ENCODE data around the gene RBM19. TPM values are rescaled to one million over a fixed set of nuclear protein-coding genes. Genes with fewer than 3 reads are reported as not detected.

The RBM19 gene
- total and polyA plus RNA-seq, 2 of the 4 experiments (the other 2 are of a cell fraction) = 18.7 to 19.2 TPM

DNA sequence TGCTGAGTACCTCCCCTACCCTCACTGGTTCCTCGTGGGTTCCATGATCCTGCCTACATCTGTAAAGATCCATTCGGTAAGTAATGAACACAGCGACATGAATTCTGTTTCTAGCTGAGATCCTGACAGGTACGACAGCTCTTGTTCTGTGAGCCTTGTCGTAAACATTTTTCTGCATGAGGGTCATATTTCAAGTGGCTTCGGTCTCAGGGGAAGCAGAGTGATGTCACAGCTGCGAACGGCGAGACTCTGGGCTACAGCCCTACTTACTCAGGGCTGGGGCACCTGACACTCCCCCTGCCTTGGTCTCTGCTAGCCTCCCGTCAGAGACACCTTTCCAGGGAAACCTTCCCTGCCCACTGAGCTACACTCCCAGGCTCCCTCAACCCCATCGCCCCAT lies 85.8 kb downstream of the RBM19 start:
- H3K4me2 ChIP-seq (ENCODE audit: low read depth, low read length) = no peak overlapping the region
- H3K9me1 ChIP-seq (ENCODE audit: insufficient read depth, low read length) = peaks cover 13% of the 10 kb centered on the region
- H3K18ac ChIP-seq (ENCODE audit: low read depth, low read length) = no peak overlapping the region
- H3K27ac ChIP-seq (ENCODE audit: insufficient read depth, low read length) = no peak overlapping the region
- H4K8ac ChIP-seq (ENCODE audit: low read depth in 2 of 2, low read length in 2 of 2) = no peak overlapping the region
- peaks cover 2% of the 10 kb centered on the region; the same call in 1 of the 2 replicates for H3K36me3 ChIP-seq (ENCODE audit: control insufficient read depth, insufficient read depth, low read length)
- H2BK20ac ChIP-seq (ENCODE audit: low read depth, low read length) = no peak overlapping the region
- no peak overlapping the region for H2BK5ac ChIP-seq (ENCODE audit: low read depth, low read length, poor library complexity, severe bottlenecking)
- no peak overlapping the region for H3K56ac ChIP-seq (ENCODE audit: extremely low read depth, insufficient read depth, low read length)
- no peak overlapping the region for H2AFZ ChIP-seq (replicated peaks; ENCODE audit: low read length, poor library complexity)
- intact Hi-C loops (cut with micrococcal nuclease) = no loop called here
- H3K9ac ChIP-seq (ENCODE audit: low read depth, low read length) = no peak overlapping the region
- peaks cover 2% of the 10 kb centered on the region; the same call in 1 of the 2 replicates for H3K9me3 ChIP-seq (ENCODE audit: control insufficient read depth, insufficient read depth, low read length)
- no peak overlapping the region for H4K91ac ChIP-seq (ENCODE audit: insufficient read depth, low read depth, low read length)
- no peaks in the 10 kb centered on the region for H3K79me1 ChIP-seq (ENCODE audit: low read depth in 1 of 2, low read length in 2 of 2)
- H3K4me3 ChIP-seq (ENCODE audit: insufficient read depth, low read depth, low read length) = no peak overlapping the region
- H3K23ac ChIP-seq (ENCODE audit: low read depth, low read length) = no peak overlapping the region
- H2BK15ac ChIP-seq (ENCODE audit: low read depth, low read length) = no peak overlapping the region
- H3K27me3 ChIP-seq (ENCODE audit: control insufficient read depth, insufficient read depth, low read length) = no peaks in the 10 kb centered on the region
- H2AK9ac ChIP-seq (replicated peaks; ENCODE audit: low read depth, low read length, poor library complexity) = no peak overlapping the region
- 79% methylated on average over 9 of the region's 11 CpGs; no CpG with 5 or more reads in 1 of the 2 experiments for WGBS, 2 experiments (ENCODE audit: extremely low coverage in 2 of 2, insufficient read length in 1 of 2)
- no peak overlapping the region for H2AK5ac ChIP-seq (ENCODE audit: low read depth, low read length)
- BruUV-seq (replicated peaks) = no TSS peak
- H2BK120ac ChIP-seq (ENCODE audit: low read depth, low read length) = no peak overlapping the region
- dilution Hi-C loops (cut with HindIII; ENCODE audit: low sequenced_read_pairs, unreplicated experiment) = no loop called here
- ChIA-PET POLR2A (ENCODE audit: unreplicated experiment) (no interaction called here), CTCF (no interaction called here)
- H4K5ac ChIP-seq (ENCODE audit: low read depth, low read length) = no peak overlapping the region
- DNase-seq (no peak), ATAC-seq (ENCODE audit: low read depth) (no peak)
- in situ Hi-C loops (cut with MboI; ENCODE audit: low sequenced_read_pairs) = no loop called here
- no peaks in the 10 kb centered on the region for H4K20me1 ChIP-seq (ENCODE audit: insufficient read depth, low read length)
- peaks cover 7% of the 10 kb centered on the region for H3K4me1 ChIP-seq (ENCODE audit: control insufficient read depth, insufficient read depth, low read length)
- no peak overlapping the region for H3K4ac ChIP-seq (ENCODE audit: low read depth, low read length)
- TF ChIP-seq, protein P1, sequence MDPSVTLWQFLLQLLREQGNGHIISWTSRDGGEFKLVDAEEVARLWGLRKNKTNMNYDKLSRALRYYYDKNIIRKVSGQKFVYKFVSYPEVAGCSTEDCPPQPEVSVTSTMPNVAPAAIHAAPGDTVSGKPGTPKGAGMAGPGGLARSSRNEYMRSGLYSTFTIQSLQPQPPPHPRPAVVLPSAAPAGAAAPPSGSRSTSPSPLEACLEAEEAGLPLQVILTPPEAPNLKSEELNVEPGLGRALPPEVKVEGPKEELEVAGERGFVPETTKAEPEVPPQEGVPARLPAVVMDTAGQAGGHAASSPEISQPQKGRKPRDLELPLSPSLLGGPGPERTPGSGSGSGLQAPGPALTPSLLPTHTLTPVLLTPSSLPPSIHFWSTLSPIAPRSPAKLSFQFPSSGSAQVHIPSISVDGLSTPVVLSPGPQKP (IDR thresholded peaks at IDR 0.05; ENCODE audit: borderline replicate concordance, low read depth, low read length) = no peak
- TF ChIP-seq SMC3 (IDR thresholded peaks at IDR 0.05; ENCODE audit: low read depth, low read length) (no peak), CEBPB (IDR thresholded peaks at IDR 0.05; ENCODE audit: low read depth, low read length) (no peak), CHD1 (IDR thresholded peaks at IDR 0.05; ENCODE audit: low read depth, low read length) (no peak), RCOR1 (IDR thresholded peaks at IDR 0.05; ENCODE audit: insufficient replicate concordance, low read length) (no peak), RFX5 (IDR thresholded peaks at IDR 0.05; ENCODE audit: low read depth, low read length) (no peak), MXI1 (IDR thresholded peaks at IDR 0.05; ENCODE audit: borderline replicate concordance, low read depth, low read length) (no peak), NFE2L2 (IDR thresholded peaks at IDR 0.05; ENCODE audit: low read depth, low read length) (no peak), MAFK (IDR thresholded peaks at IDR 0.05; ENCODE audit: low read depth, low read length) (no peak), POLR2A (IDR thresholded peaks at IDR 0.05; ENCODE audit: low read depth, low read length) (no peak), FOS (IDR thresholded peaks at IDR 0.05; ENCODE audit: low read depth, low read length) (no peak), RAD21 (IDR thresholded peaks at IDR 0.05; ENCODE audit: low read length) (no peak), MAZ (IDR thresholded peaks at IDR 0.05; ENCODE audit: borderline replicate concordance, low read depth, low read length) (no peak), BHLHE40 (IDR thresholded peaks at IDR 0.05; ENCODE audit: low read depth, low read length) (no peak)
- TF ChIP-seq, protein P2, sequence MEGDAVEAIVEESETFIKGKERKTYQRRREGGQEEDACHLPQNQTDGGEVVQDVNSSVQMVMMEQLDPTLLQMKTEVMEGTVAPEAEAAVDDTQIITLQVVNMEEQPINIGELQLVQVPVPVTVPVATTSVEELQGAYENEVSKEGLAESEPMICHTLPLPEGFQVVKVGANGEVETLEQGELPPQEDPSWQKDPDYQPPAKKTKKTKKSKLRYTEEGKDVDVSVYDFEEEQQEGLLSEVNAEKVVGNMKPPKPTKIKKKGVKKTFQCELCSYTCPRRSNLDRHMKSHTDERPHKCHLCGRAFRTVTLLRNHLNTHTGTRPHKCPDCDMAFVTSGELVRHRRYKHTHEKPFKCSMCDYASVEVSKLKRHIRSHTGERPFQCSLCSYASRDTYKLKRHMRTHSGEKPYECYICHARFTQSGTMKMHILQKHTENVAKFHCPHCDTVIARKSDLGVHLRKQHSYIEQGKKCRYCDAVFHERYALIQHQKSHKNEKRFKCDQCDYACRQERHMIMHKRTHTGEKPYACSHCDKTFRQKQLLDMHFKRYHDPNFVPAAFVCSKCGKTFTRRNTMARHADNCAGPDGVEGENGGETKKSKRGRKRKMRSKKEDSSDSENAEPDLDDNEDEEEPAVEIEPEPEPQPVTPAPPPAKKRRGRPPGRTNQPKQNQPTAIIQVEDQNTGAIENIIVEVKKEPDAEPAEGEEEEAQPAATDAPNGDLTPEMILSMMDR (conservative IDR thresholded peaks at IDR 0.05; ENCODE audit: low read depth, low read length) = no peak
- TF ChIP-seq, protein P3, sequence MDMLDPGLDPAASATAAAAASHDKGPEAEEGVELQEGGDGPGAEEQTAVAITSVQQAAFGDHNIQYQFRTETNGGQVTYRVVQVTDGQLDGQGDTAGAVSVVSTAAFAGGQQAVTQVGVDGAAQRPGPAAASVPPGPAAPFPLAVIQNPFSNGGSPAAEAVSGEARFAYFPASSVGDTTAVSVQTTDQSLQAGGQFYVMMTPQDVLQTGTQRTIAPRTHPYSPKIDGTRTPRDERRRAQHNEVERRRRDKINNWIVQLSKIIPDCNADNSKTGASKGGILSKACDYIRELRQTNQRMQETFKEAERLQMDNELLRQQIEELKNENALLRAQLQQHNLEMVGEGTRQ (IDR thresholded peaks at IDR 0.05; ENCODE audit: low read depth, low read length) = no peak
- H3K14ac ChIP-seq (replicated peaks; ENCODE audit: low read depth, low read length) = no peak overlapping the region
